Endodermal cell (in vitro differentiated cells): ENCODE measurements around the gene PTGFR. TPM values are rescaled to one million over a fixed set of nuclear protein-coding genes. Genes with fewer than 3 reads are reported as not detected.

ENCODE experiments used
- DNase-seq: peaks from one replicate; pipeline ENCODE4 v3.0.0-alpha.2; 2017
- H3K27ac ChIP-seq: 2 replicates; pipeline ENCODE4 v1.5.1; 2013; ENCODE audit warnings: mild to moderate bottlenecking, low read depth, low read length, moderate library complexity
- H3K27me3 ChIP-seq: 2 replicates; pipeline ENCODE4 v1.6.1; 2013; ENCODE audit warnings: mild to moderate bottlenecking, low read length, moderate library complexity; ENCODE audit not compliant: insufficient read depth, control insufficient read depth, poor library complexity, severe bottlenecking
- H3K36me3 ChIP-seq: 2 replicates; pipeline ENCODE4 v1.7.0; 2013; ENCODE audit warnings: mild to moderate bottlenecking, low read length, moderate library complexity; ENCODE audit not compliant: control insufficient read depth, insufficient read depth
- H3K4me1 ChIP-seq: one replicate; pipeline ENCODE4 v1.7.0; 2013; ENCODE audit warnings: low read length; ENCODE audit not compliant: control insufficient read depth, insufficient read depth
- H3K4me3 ChIP-seq: 2 replicates; pipeline ENCODE4 v1.5.1; 2013; ENCODE audit warnings: mild to moderate bottlenecking, low read length, moderate library complexity
- H3K9ac ChIP-seq: 2 replicates; pipeline ENCODE4 v1.6.1; 2013; ENCODE audit warnings: mild to moderate bottlenecking, low read length, moderate library complexity; ENCODE audit not compliant: poor library complexity, severe bottlenecking; ENCODE audit errors: extremely low read depth
- H3K9me3 ChIP-seq: 2 replicates; pipeline ENCODE4 v1.6.1; 2013; ENCODE audit warnings: mild to moderate bottlenecking, low read length, moderate library complexity; ENCODE audit not compliant: control insufficient read depth
- H3K27ac Mint-ChIP-seq: 2 replicates; pipeline ENCODE4 v1.8.0; 2020; ENCODE audit warnings: mixed read lengths
- H3K27me3 Mint-ChIP-seq: 2 replicates; pipeline ENCODE4 v1.8.0; 2021; ENCODE audit warnings: mild to moderate bottlenecking, mixed read lengths; ENCODE audit not compliant: insufficient read depth
- H3K36me3 Mint-ChIP-seq: 2 replicates; pipeline ENCODE4 v1.8.0; 2020; ENCODE audit warnings: low read depth, mixed read lengths
- H3K4me1 Mint-ChIP-seq: 2 replicates; pipeline ENCODE4 v1.8.0; 2020; ENCODE audit warnings: mixed read lengths
- H3K4me3 Mint-ChIP-seq: 2 replicates; pipeline ENCODE4 v1.8.0; 2020; ENCODE audit warnings: mild to moderate bottlenecking, moderate library complexity, mixed read lengths
- H3K9me3 Mint-ChIP-seq: 2 replicates; pipeline ENCODE4 v1.8.0; 2020; ENCODE audit warnings: mild to moderate bottlenecking, mixed read lengths
- CTCF ChIP-seq: fragments of 200-600 bp; sonication (generic); conservative IDR thresholded peaks from 2 replicates; pipeline ENCODE4 v1.5.0; 2021; ENCODE audit warnings: antibody characterized with exemption, mild to moderate bottlenecking
- WGBS, 2 experiments: methylation state at CpG; one replicate each; pipeline versions ENCODE4 v1.1.5 to v1.1.7; 2013; ENCODE audit warnings: missing lambda C conversion rate in 2 of 2, mixed read lengths in 1 of 2; ENCODE audit not compliant: insufficient coverage in 1 of 2, insufficient read length in 1 of 2; 5-methylcytosine and 5-hydroxymethylcytosine counted together
- total RNA-seq, 2 donors: library from RNA; stranded (reverse); fragmentation: NEBNext Ultra II Directional in 1 of 2; extraction: Animal tissue kit (Norgen Biotek cat#: 25700) in 1 of 2; gene quantifications; 2 replicates in 1 of 2; 3 replicates in 1 of 2; pipeline ENCODE4 v1.2.1, GENCODE V29; 2021

PTGFR gene
- total RNA-seq, 2 donors from 2014 or later = 0.09 to 0.38 TPM

GRCh38 chr1:78577257-78578100 is 86.7 kb downstream of the PTGFR start:
- Histone ChIP-seq H3K9ac (no peak overlapping the region), H3K27me3 (no peaks in the 10 kb centered on the region), H3K9me3 (no peaks in the 10 kb centered on the region), H3K36me3 (no peaks in the 10 kb centered on the region), H3K27ac (no peak overlapping the region), H3K4me3 (no peak overlapping the region), H3K4me1 (no peaks in the 10 kb centered on the region)
- H3K9me3 Mint-ChIP-seq = no peaks in the 10 kb centered on the region
- peaks cover 4% of the 10 kb centered on the region for H3K4me1 Mint-ChIP-seq
- no peak overlapping the region for H3K4me3 Mint-ChIP-seq
- no peaks in the 10 kb centered on the region for H3K36me3 Mint-ChIP-seq
- H3K27me3 Mint-ChIP-seq = no peaks in the 10 kb centered on the region
- 94 to 99% methylated on average over 6 to 8 of the region's 9 CpGs for WGBS, 2 experiments
- no peak overlapping the region for H3K27ac Mint-ChIP-seq
- no peak for TF ChIP-seq CTCF
- no peak for DNase-seq

- Histone ChIP-seq H3K36me3 (no peaks in the 10 kb centered on the region), H3K4me1 (no peaks in the 10 kb centered on the region), H3K27ac (no peak overlapping the region), H3K9me3 (no peaks in the 10 kb centered on the region), H3K9ac (no peak overlapping the region), H3K4me3 (no peak overlapping the region), H3K27me3 (no peaks in the 10 kb centered on the region)
- H3K36me3 Mint-ChIP-seq = no peaks in the 10 kb centered on the region
- no peak for DNase-seq
- H3K4me1 Mint-ChIP-seq = peaks cover 3% of the 10 kb centered on the region
- H3K27me3 Mint-ChIP-seq = peaks cover 11% of the 10 kb centered on the region
- 90% methylated on average over 1 of the region's 1 CpG; no CpG with 5 or more reads in 1 of the 2 experiments for WGBS, 2 experiments
- H3K4me3 Mint-ChIP-seq = no peak overlapping the region
- H3K27ac Mint-ChIP-seq = no peak overlapping the region
- H3K9me3 Mint-ChIP-seq = no peaks in the 10 kb centered on the region
- no peak for TF ChIP-seq CTCF
Measured at GRCh38 chr1:78586572-78586971, 95.8 kb downstream of the PTGFR start.

- Histone ChIP-seq H3K4me3 (no peak overlapping the region), H3K27ac (no peak overlapping the region), H3K4me1 (no peaks in the 10 kb centered on the region), H3K9me3 (no peaks in the 10 kb centered on the region), H3K27me3 (no peaks in the 10 kb centered on the region), H3K36me3 (no peaks in the 10 kb centered on the region), H3K9ac (no peak overlapping the region)
- Mint-ChIP-seq H3K27me3 (peaks cover 12% of the 10 kb centered on the region), H3K36me3 (no peaks in the 10 kb centered on the region), H3K4me3 (no peak overlapping the region), H3K9me3 (no peaks in the 10 kb centered on the region), H3K27ac (no peak overlapping the region), H3K4me1 (no peaks in the 10 kb centered on the region)
- 91% methylated on average over 1 of the region's 1 CpG; no CpG with 5 or more reads in 1 of the 2 experiments for WGBS, 2 experiments
- TF ChIP-seq CTCF = no peak
- no peak for DNase-seq
Measured at GRCh38 chr1:78587211-78587610, 96.4 kb downstream of the PTGFR start.

Other genes with a start within 250 kb of the PTGFR start
- not detected for gene IFI44L, start 129.5 kb downstream of the PTGFR start, total RNA-seq
- not detected for gene IFI44, start 158.9 kb downstream of the PTGFR start, total RNA-seq